Fibroblast of skin of back (primary cell): ENCODE results near the gene AGPAT4.

ENCODE experiments used
- DNase-seq: peaks from one replicate; pipeline ENCODE4 v3.0.0-alpha.2; 2013

Gene AGPAT4

GRCh38 chr6:161107779-161108730 is 165.8 kb downstream of the AGPAT4 start:
- no peak for DNase-seq

- no peak for DNase-seq
Observed at GRCh38 chr6:161105408-161105807, 168.5 kb downstream of the AGPAT4 start.

- DNase-seq: peak; percentile 24
Observed at GRCh38 chr6:161104966-161105365, 168.9 kb downstream of the AGPAT4 start.

- no peak for DNase-seq
Observed at GRCh38 chr6:161103475-161103874, 170.4 kb downstream of the AGPAT4 start.

GRCh38 chr6:161101517-161101916 is 172.3 kb downstream of the AGPAT4 start:
- DNase-seq: no peak

- no peak for DNase-seq
Observed at GRCh38 chr6:161100072-161100471, 173.8 kb downstream of the AGPAT4 start.

GRCh38 chr6:161095916-161096315 is 177.9 kb downstream of the AGPAT4 start:
- no peak for DNase-seq

GRCh38 chr6:161094955-161095354 is 178.9 kb downstream of the AGPAT4 start:
- DNase-seq: no peak

- peak; percentile 44 for DNase-seq
Observed at GRCh38 chr6:161091972-161092701, 181.7 kb downstream of the AGPAT4 start.

- no peak for DNase-seq
Observed at GRCh38 chr6:161091151-161091550, 182.7 kb downstream of the AGPAT4 start.

- DNase-seq: peak; percentile 24
Observed at GRCh38 chr6:161088676-161089328, 185.1 kb downstream of the AGPAT4 start.

GRCh38 chr6:161085246-161085645 is 188.6 kb downstream of the AGPAT4 start:
- DNase-seq: no peak

GRCh38 chr6:161082215-161082614 is 191.6 kb downstream of the AGPAT4 start:
- DNase-seq: no peak

GRCh38 chr6:161080263-161080970 is 193.4 kb downstream of the AGPAT4 start:
- no peak for DNase-seq
